NCI-H187 treated with DMSO at 0.1 percent for 48 hours (cell line): Measurements from ENCODE around the gene IGSF9.

Source experiments
- DNase-seq: peaks from one replicate; lab custom pipeline; 2025; lab: John Stamatoyannopoulos, UW

Gene IGSF9

DNA sequence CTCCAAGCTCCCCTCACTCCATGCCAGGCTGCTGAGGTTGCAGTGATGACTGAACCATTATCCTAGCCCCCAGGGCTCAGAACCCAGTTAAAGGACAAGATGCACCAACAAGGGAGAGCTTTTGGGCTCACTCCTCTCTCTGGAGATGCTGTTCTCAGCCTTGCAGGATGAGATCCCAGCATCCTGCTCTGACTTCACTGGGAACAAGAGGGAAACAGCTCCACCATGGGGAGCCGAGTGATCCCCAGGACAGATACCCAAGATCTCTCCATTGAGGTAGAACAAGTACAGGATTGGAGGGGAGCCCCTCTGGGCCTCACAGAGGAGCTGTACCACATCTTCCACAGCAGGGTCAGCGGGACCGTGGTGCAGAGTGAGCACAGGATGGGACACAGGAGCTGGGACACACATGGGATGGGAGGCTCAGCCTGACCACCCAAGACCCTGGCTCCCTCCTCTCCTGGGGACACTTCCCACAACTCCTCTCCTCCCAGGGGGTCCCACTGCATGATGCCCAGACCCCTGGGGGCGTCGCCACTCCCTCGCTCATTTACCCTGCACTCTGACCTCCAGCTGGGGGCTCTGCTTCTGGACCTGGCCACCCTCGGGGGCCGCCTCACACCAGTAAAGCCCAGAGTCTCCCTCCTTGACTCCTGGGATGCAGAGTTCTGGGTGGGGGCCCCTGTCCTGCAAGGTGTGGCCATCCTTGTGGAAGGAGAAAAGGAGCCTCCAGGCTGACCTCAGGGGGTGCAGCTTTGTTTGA lies 27.2 kb upstream of the IGSF9 start:
- DNase-seq: no peak

DNA sequence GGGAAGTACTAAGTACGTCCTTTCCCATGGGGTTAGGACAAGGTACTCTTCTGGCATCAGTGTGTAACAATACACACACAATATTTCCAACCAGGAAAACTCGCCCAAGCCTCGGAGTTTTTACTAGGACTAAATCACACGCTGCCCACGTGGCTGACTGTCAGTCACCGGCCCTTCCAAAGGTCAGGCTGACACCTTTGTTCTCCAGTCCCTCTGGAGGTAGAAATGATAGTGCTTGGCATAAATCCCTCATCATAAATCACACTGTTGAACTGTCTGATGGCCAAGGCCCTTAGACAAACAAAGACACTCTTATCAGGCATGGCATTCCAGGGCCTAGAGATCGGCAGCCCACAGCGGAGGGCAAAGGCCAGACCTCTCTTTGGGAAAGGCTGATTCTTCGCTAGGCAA lies 25.5 kb upstream of the IGSF9 start:
- DNase-seq: no peak

DNA sequence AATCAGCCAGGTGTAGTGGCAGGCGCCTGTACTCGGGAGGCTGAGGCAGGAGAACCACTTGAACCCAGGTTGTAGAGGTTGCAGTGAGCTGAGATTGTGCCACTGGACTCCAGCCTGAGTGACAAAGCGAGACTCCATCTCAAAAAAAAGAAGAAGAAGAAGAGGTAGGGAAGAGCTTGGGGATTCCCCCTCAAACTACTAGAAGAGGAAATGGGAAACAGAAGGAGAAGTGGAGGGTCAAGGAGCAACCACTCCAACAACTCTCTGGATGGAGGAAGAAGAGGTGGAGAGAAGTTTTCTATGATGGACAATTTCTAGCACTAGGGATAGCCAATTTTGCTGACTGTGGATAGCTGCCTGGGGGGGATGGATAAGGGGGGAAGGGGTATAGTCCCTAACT lies 23.5 kb upstream of the IGSF9 start:
- DNase-seq: no peak

DNA sequence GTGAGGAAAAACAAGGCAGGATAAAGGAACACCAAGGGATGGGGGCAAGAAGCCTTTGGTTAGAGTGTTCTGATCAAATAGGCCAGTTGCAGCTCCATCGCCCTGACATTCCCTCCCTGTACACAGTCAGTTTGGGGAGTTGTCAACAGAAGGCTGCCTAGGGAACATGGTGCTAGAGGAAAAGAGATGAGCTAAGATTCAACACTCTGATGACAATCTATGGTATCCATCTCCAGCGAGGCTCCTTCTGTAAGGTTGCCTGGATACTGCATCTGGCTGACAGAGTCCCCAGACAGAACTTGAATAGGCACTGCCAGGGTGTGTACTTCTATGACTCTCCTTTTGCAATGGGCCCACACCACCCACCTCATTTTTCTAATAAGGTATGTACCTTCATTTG lies 19.9 kb upstream of the IGSF9 start:
- DNase-seq: no peak

DNA sequence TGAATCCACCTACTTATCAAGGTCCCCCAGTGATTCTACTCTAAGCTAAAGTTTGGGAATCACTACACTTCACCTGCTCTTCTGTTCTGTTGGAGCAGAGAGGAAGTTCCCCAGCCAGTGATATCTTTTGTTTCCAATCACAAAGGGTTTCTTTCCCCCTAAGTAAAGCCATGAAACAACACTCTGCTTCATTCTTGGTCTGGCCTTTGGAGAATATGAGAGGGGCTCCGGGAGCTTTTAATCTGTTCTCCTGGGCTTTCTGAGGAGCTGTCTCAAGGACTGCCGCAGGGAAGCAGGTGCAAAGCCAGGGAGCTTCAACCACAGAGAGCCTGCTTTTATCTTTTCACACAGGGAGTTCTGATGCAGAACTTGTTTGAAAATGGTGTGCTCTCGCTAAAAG lies 18.7 kb upstream of the IGSF9 start:
- peak; percentile 43 for DNase-seq

DNA sequence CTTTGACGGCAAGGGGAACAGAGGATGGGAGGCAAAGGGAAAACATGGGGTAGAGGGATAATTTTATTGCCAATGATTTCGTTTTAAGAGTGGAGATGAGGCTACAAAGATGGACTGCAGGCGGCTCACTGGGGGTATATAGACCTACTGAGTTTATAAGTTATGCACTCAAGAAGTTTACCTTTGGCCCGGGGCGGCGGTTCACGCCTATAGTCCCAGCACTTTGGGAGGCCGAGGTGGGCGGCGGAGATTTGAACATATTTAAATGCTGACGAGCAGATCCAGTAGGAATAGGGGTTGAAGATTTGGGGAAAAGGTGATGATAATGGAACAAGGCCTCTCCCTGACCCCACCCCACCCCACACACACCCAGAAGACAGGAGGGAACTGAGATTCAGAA lies 16.8 kb upstream of the IGSF9 start:
- DNase-seq: no peak

DNA sequence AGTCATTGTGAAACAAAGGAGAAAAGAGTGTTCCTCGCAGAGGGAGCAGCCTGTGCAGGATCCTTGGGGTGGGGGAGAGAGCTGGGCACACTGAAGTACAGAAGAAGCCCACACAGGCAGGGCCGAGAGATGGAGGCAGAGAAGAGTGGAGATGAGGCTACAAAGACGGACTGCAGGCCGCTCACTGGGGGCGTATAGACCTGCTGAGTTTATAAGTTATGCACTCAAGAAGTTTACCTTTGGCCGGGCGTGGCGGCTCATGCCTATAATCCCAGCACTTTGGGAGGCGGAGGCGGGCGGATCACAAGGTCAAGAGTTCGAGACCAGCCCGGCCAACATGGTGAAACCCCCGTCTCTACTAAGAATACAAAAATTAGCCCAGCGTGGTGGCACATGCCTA lies 16.2 kb upstream of the IGSF9 start:
- DNase-seq: no peak

DNA sequence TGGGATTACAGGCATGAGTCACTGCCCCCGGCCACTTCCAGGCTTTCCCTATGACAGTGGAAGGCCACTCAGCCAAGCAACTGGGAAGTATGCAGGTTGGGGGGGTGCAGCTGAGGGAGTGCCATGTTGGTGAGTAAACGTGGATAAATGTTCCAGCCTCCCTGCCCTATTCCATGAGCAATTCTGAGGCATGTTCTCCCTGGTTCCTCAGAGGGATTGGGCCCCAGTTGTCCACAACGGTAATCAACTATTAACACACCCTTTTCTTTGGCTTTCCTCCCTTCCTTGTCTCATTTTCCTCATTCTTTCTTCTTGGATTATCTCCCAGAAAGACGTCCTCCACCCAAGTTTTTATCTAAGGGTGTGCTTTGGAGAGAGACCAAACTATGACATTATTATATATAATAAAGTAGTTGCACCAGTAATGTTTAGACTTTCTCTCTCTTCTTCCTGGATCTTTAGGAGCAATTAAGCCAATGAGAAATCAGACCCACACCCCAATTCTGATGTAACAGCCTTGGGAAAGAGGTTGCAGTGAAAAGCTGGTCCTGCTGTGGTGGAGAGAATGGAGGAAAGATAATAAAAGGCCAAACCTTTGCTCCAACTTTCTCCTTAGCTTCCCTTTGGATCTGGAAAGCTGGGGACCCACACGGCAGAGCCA lies 15.4 kb upstream of the IGSF9 start:
- no peak for DNase-seq

DNA sequence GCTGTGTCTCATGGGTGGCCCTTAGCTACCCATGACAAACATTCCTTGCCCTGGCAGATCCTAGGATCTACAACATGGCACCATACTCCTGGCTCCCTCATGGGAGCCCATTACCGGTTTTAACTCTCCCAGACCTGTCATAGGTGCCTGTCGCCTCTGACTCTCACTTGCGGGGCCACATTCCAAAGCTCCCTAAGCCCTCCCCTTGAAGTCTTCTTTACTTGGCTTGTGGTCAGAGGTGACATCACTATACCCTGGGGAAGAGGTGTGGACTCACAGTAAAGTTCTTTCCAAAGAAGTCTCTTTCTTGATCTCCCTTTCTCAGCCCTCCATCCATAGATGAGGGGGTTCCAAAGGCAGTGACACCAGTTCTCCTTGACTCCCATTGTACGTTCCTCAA lies 14.0 kb upstream of the IGSF9 start:
- no peak for DNase-seq

DNA sequence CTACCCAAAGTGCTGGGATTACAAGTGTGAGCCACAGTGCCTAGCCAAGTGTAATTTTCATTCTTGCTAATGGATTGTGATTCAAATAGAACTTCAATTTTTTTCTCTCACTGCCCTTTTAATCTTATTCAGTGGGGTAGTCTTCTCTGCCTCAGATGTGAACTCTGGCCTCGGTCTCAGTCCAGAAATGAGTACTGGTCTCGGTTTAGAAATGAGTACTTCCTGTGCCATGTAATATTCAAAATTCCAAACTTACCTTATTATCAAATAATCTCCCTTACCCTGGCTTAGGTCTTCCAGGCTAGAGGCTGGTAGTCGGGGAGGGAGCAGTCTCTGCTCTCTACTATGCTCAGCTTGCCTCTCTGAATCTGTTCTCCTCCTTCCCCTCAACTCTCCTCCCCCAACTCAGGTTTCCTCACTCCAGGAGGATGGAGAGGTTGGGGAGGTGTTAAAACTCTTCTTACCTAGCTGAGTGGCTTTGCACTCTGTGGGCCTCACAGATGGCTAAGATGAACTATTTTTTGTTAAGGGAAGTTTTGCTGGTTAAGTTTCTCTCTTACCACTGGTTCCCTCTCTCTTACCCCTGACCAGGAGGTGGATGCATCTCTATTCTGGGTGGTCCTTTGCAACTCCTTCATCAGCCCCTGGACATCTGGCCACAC lies 13.4 kb upstream of the IGSF9 start:
- no peak for DNase-seq

DNA sequence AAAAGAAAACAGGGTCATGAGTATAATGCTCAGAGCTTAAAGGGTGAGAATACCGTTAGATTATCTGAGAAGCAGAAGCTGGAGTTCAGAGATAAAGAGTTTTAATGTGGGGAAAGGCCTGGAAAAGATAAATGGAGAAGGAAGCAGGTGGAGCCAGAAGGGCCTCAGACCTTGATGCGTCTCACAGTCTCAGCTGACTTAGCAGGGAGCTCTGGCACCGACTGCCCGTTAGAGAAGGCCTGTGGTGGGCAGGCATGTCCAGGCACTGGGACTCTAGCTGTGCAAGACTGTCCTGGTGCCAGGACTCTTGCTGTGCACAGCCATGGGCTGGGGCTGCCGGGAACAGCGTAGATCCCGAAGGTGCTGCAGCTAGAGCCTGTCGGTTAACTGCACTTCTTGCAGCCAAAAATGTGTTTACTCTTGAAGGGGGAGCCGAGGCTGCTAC lies 12.4 kb upstream of the IGSF9 start:
- no peak for DNase-seq

DNA sequence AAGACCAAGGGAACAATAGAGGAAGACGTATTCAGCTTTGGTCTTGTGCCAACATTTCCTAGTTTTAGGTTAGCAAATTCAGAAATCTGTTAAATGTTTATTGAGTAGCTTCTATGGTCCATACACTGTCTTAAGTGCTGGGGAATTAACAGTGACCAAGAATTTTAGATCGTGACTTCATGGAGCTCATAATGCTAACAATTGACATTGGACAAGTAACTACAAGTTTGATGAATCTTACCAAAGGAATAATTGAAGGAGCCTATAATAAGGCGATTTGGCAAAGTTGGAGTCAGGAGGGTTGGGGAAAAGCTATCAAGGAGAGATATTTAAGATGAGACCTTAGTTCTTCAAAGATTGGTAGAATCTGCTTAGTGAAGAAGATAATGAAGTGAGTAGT lies 10.0 kb upstream of the IGSF9 start:
- no peak for DNase-seq

DNA sequence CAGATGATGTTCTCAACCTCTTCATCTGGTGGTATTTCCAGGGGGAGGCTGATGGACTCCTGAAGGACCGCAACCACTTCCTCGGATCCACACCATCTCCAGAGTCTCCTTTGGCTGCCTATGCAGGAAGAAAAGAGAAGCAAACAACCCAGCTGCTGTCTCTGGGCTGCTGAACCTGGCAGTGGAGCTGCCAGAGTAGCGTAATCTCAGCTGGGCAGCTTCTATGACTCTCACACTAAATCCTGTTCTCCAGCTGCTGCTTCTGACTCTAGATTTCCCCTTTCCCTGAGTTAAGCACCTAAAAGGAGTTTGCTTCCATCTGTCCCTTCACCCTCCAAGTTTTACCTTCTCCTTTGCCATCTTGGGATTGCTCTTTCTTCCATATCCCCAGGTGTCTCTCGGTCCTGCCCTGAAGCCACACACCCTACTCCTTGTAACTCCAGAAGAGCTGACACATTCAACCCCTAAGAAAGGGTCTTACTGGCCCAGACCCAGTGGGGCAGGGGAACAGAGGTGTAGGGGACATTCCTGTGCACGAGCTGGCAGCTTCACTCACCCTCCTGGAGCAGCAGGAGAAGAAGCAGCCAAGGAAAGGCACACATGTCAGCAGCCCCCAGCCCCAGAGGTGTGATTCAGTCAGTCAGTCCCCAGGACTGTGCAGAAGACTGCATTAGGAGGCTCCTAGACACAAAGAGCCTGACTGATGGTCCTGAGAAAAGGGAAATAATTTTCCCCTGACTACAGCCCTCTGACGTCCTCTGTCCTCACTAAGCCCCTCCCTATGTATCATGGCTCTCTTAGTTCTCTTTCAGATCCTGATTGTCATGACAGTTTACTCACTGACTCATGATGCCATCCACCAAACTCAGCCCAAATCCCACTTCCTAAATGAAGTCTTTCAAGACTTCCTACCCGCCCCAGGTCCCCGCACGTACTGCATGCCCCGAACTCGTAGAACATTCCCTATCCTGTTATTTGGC lies 8.4 kb upstream of the IGSF9 start, which contains the start of gene SLAMF9:
TSS of gene SLAMF9 (minus strand) at position 702 of the 980 bp plus-strand sequence. CDS start at position 602, 100 bp downstream.
- DNase-seq: no peak

DNA sequence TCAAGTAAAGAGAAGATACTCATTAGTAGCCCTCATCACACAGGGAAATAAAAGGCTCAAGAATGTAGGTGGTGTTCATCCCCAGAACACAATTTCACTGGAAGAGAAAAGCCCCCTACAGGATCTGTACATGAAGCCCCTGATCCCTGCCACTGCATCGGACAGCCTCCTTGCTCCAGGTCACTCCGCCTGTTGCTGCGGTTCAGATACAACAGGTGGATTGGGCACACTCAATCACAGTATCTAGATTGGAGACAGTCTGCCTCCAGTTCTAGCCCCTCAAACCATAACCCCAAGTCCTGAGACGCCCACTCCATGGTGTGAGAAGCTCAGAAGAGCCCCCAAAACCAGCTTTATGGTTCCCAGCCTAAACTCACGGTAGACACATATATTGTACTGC lies 7.5 kb upstream of the IGSF9 start:
- DNase-seq: no peak

DNA sequence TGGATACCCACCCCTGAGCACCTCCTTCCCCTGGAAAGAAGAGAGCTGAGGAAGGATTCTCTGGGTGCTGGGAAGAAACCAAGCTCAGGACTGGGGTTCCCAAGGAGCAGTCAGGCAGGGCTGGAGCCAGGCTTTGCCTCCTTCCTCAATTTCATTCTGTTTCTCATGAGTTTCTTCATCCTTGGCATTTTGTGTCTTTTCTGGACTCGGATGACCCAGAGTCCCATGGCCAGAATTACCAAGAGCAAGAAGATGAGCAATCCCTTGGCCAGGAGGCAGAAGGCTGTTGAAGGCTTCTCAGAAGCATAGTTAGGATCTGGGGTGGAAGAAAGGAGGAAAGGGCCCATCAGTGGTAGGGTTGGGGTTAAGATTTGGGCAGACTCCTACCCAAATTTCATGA lies 6.1 kb upstream of the IGSF9 start:
- no peak for DNase-seq

DNA sequence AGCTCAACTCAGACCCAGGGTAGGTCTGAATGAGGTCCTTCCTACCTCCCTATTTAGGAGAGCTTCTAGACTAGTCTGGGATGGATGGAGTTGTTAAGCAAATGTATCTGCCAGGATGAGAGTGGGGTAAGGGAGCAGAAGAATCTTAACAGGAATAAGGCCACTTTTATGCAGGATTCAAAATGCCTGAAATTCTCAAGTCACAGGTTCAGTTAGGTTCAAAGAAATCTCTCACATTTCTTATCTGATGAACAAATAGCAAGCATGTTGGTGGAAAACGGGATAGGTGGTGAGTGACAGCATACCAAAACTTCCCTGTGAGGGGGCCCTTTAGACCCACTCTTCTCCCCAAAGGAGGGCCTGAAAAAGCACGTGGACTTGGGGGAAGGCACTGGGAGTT lies 5.6 kb upstream of the IGSF9 start:
- no peak for DNase-seq

DNA sequence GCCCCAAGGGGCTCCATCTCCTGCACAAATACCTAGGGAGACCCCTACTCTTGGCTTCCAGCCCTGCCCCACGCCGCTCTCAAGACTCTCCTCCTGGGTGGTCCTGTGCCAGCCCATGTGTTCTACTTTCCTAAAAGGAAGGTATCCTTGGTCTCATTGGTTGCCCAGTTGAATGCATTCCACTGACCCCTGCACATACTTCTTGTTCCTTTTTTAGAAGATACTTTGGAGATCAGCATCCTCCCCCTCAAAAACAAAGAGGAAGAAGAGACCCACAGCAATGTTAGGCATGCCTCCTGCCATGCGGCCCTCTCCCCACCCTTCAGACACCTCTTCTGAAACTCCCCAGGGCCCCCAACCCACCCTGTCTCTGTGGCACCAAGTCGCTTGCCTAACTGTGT lies 4.6 kb upstream of the IGSF9 start:
- DNase-seq: no peak

DNA sequence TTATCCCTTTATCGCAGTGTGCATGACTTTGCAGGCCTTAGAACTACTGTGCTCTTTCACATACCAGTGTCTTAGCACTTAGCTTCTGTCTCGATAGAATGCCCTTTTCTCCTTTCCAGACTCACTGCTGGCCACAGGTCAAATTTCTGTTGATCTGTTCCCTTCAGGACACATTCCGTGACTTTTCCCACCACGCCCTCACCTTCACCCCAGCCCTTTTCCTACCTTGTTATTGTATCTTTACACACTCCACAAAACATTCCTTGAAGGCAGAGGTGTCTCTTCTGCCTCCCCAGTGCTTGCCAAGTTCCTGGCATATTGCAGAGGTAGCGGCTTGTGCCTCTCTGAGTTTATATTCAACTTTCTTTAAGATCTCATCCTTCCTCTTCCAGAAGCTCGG lies 3.7 kb upstream of the IGSF9 start:
- DNase-seq: no peak

DNA sequence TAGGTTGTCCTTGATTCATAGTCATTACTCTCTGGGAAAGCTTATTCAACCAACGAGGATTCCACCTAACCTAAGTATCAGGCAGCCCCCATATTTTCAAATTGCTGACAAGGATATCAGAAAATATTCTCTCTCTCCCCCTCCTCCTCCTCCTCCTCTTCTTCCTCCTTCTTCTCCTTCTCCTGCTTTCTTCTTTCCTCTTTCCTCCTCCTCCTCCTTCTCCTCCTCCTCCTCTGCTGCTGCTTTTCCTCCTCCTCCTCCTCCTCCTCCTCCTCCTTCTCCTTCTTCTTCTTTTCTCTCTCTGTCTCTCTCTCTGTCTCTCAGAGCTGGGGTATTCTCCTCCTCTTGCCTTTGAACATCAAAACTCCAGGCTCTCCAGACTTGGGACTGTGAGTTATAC lies 2.5 kb upstream of the IGSF9 start:
- DNase-seq: no peak

DNA sequence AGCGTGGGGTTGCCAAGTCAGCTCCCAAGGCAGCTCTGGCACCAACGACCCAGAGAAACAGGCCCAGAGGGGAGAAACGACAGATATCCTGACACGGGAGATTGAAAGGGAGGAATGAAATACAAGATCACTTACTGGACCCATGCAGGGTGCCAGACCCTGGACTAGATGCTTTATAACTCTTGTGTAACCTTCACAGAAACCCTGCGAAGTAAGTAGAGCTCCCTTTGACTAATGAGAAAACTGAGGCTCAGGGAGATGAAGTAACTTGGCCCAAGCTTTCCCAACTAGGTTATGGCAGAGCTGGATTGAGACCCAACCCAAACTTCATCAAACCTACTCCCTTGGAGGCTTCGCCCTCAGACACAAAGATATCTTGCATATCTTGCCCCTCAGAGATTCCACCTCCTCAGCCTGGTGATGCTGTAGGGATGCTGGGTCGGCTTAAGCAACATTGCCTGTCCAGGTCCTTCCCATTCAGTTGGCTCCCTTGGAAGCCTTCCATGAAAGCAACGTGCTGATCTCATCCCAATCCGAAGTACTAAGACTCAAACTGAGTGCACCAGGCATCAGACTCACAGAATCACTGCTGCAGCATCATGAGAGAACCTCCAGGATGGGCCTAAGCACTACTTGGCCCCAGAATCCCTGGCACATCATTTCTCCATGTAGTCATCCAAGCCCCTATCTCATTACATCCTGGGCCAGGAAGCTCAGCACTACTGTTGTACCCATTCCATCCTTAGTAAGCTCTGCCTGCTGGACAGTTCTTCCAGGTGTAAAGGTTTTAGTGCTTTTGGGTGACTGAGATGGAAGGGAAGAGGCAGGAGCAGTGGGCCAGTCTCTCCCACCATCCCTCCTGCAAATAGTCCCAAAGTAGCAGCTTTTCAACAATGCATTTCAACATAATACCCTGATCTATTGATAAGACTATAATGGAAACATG lies 1.1 kb upstream of the IGSF9 start:
- no peak for DNase-seq
